Mesendoderm (in vitro differentiated cells): ENCODE measurements around the gene C3orf22.

ENCODE experiments used
- DNase-seq: peaks from one replicate; pipeline ENCODE4 v3.0.0; 2013
- H2AK5ac ChIP-seq: 2 replicates; pipeline ENCODE4 v1.6.1; 2013; ENCODE audit warnings: low read length, inconsistent platforms
- H2BK120ac ChIP-seq: 2 replicates; pipeline ENCODE4 v1.6.1; 2013; ENCODE audit warnings: low read depth, mild to moderate bottlenecking, low read length, moderate library complexity, mixed read lengths
- H2BK15ac ChIP-seq: replicated peaks from 2 replicates; pipeline ENCODE4 v1.6.1; 2013; ENCODE audit warnings: low read depth, mild to moderate bottlenecking, moderate library complexity
- H2BK5ac ChIP-seq: 2 replicates; pipeline ENCODE4 v1.6.1; 2013; ENCODE audit warnings: low read length, inconsistent platforms
- H3K18ac ChIP-seq: 2 replicates; pipeline ENCODE4 v1.6.1; 2013; ENCODE audit warnings: mild to moderate bottlenecking, low read length, mixed read lengths
- H3K23ac ChIP-seq: one replicate; pipeline ENCODE4 v1.6.1; 2013; ENCODE audit warnings: low read length
- H3K27ac ChIP-seq: 2 replicates; pipeline ENCODE4 v1.5.1; 2013; ENCODE audit warnings: low read depth, mild to moderate bottlenecking, inconsistent platforms, low read length, moderate library complexity
- H3K27me3 ChIP-seq: 2 replicates; pipeline ENCODE4 v1.6.1; 2013; ENCODE audit warnings: low read length, control low read depth, mild to moderate bottlenecking, inconsistent platforms; ENCODE audit not compliant: insufficient read depth, poor library complexity
- H3K36me3 ChIP-seq: 2 replicates; pipeline ENCODE4 v1.6.1; 2013; ENCODE audit warnings: low read length, inconsistent platforms; ENCODE audit not compliant: control insufficient read depth, insufficient read depth
- H3K4ac ChIP-seq: one replicate; pipeline ENCODE4 v1.6.1; 2013; ENCODE audit warnings: low read depth, mild to moderate bottlenecking, low read length, moderate library complexity
- H3K4me1 ChIP-seq: 2 replicates; pipeline ENCODE4 v1.6.1; 2013; ENCODE audit warnings: low read depth, low read length, inconsistent platforms; ENCODE audit not compliant: control insufficient read depth
- H3K4me2 ChIP-seq: 2 replicates; pipeline ENCODE4 v1.6.1; 2013; ENCODE audit warnings: low read length
- H3K4me3 ChIP-seq: 2 replicates; pipeline ENCODE4 v1.5.1; 2013; ENCODE audit warnings: mild to moderate bottlenecking, low read length
- H3K56ac ChIP-seq: one replicate; pipeline ENCODE4 v1.6.1; 2013; ENCODE audit warnings: low read length
- H3K79me1 ChIP-seq: 2 replicates; pipeline ENCODE4 v1.6.1; 2013; ENCODE audit warnings: low read length, inconsistent platforms
- H3K79me2 ChIP-seq: 2 replicates; pipeline ENCODE4 v1.6.1; 2013; ENCODE audit warnings: mild to moderate bottlenecking, low read length; ENCODE audit not compliant: control insufficient read depth, insufficient read depth
- H3K9ac ChIP-seq: 2 replicates; pipeline ENCODE4 v1.6.1; 2013; ENCODE audit warnings: low read length, inconsistent platforms
- H4K5ac ChIP-seq: one replicate; pipeline ENCODE4 v1.6.1; 2013; ENCODE audit warnings: low read length
- H4K8ac ChIP-seq: one replicate; pipeline ENCODE4 v1.6.1; 2013; ENCODE audit warnings: low read depth, mild to moderate bottlenecking, control low read depth, low read length, moderate library complexity
- WGBS: extraction: QIAGEN DNeasy Blood & Tissue Kit; methylation state at CpG from one replicate; pipeline ENCODE4 v1.1.7; 2013; ENCODE audit warnings: low lambda C conversion rate, missing lambda C conversion rate; ENCODE audit not compliant: insufficient coverage; ENCODE audit errors: extremely low coverage; 5-methylcytosine and 5-hydroxymethylcytosine counted together

C3orf22 gene

DNA sequence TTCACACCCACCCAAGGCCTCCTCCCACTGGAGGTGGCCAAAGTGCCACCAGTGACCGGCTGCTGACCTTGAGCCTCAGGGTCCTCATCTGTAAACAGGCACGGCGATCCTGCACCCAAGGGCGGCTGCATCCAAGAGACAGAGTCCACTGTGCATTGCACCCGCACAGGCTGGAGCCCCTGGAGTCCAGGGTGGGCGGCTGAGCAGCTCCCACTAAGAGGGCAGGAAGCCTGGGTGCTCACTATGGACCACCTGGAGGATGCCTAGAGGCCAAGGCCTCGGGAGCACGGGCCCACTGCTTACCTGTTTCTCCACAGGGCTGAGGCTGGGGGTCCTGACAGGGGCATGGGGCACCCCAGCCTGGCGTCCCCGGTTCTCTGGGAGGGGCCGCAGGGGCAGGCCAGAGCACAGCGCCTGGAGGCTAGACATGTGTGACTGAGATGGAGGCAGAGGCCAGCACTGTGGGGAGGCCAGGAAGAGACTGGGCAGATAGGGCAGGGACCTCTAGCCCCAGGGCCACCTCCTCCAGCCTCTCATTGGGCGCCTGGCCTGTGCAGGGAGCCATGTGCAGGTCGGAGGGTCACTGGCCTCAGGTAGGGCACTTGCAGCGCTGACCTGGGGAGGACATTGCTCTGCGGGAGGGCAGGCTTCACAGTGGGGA lies 41.3 kb downstream of the C3orf22 start, which contains the start of gene UROC1:
TSS of gene UROC1 (minus strand) at position 483 of the 661 bp plus-strand sequence. CDS start at position 429, 54 bp downstream.
- no peak within 1 kb of the TSS for H2BK120ac ChIP-seq
- no peaks in the 10 kb centered on the region for H3K27me3 ChIP-seq
- no peaks in the 10 kb centered on the region for H3K4me1 ChIP-seq
- H4K5ac ChIP-seq = no peak within 1 kb of the TSS
- no peaks in the 10 kb centered on the region for H3K79me2 ChIP-seq
- no peak within 1 kb of the TSS for H3K56ac ChIP-seq
- H3K27ac ChIP-seq = no peak within 1 kb of the TSS
- no peak within 1 kb of the TSS for H4K8ac ChIP-seq
- H3K23ac ChIP-seq = no peak within 1 kb of the TSS
- H3K79me1 ChIP-seq = no peaks in the 10 kb centered on the region
- no peak within 1 kb of the TSS for H2BK5ac ChIP-seq
- no peak within 1 kb of the TSS for H2BK15ac ChIP-seq
- H2AK5ac ChIP-seq = no peak within 1 kb of the TSS
- no peak within 1 kb of the TSS for H3K4me3 ChIP-seq
- no peak within 1 kb of the TSS for H3K18ac ChIP-seq
- no peak within 1 kb of the TSS for H3K4me2 ChIP-seq
- no CpG with 5 or more reads among the region's 16 CpGs for whole genome bisulfite sequencing
- no peak for DNase-seq
- H3K4ac ChIP-seq = no peak within 1 kb of the TSS
- H3K9ac ChIP-seq = no peak within 1 kb of the TSS
- H3K36me3 ChIP-seq = no peaks in the 10 kb centered on the region

DNA sequence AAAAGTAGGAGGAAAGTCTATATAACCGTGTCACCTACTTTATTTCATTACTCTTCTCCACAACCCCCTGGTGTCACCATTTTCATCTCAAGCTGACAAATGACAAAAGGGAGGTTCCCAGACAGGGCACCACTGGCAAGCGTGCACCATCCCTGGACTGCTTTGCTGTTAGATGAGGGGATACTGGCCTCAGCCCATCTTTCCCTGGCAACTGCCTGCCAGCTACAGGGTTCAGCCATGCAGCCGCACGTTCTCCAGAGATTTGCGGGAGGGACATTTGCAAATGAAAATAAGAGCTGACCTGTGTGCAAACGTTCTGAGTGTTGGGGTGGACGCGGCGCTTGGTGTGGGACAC lies 41.8 kb downstream of the C3orf22 start:
- Histone ChIP-seq H3K36me3 (no peaks in the 10 kb centered on the region), H3K79me2 (no peaks in the 10 kb centered on the region), H3K4me2 (no peak overlapping the region), H3K9ac (no peak overlapping the region), H3K4me1 (no peaks in the 10 kb centered on the region), H4K8ac (no peak overlapping the region), H2AK5ac (no peak overlapping the region), H2BK15ac (no peak overlapping the region), H3K56ac (no peak overlapping the region), H2BK5ac (no peak overlapping the region), H3K27ac (no peak overlapping the region), H3K4me3 (no peak overlapping the region), H3K18ac (no peak overlapping the region), H3K4ac (no peak overlapping the region), H3K79me1 (no peaks in the 10 kb centered on the region), H4K5ac (no peak overlapping the region), H3K27me3 (no peaks in the 10 kb centered on the region), H3K23ac (no peak overlapping the region), H2BK120ac (no peak overlapping the region)
- DNase-seq = no peak
- no CpG with 5 or more reads among the region's 9 CpGs for WGBS

DNA sequence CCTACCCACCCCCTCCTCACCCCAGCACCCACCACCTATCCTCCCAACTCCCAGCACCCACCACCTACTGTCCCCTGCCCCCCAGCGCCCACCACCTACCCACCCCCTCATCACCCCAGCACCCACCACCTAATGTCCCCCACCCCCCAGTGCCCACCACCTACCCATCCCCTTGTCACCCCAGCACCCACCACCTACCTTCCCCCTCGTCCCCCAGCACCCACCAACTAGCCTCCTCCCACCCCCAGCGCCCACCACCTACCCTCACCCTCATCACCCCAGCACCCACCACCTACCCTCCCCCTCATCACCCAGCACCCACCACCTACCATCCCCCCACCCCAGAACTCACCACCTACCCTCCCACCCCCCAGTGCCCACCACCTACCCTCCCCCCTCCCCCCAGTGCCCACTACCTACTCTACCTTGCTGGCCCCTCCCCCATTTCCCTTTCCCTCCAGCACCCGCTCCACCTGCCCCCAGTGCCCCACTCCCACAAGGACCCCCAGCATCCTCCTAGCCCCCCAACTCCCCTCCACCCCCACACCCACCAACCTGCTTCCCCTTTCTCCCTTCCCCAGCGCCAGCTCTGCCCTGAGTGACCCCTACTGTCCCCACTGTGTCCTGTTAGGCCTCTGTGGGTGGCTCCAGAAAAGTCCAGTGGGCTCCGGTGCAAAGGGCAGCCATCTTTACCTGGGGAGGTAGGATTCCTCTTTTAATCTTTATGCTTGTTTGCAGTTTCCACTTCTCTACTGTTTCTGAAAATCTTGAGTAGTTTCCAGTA lies 42.4 kb downstream of the C3orf22 start:
- WGBS = no CpG with 5 or more reads among the region's 6 CpGs
- no peak overlapping the region for H3K56ac ChIP-seq
- H2BK15ac ChIP-seq = no peak overlapping the region
- no peaks in the 10 kb centered on the region for H3K4me1 ChIP-seq
- no peaks in the 10 kb centered on the region for H3K79me2 ChIP-seq
- H3K4me2 ChIP-seq = no peak overlapping the region
- H2BK5ac ChIP-seq = no peak overlapping the region
- no peaks in the 10 kb centered on the region for H3K27me3 ChIP-seq
- no peak overlapping the region for H3K9ac ChIP-seq
- H2AK5ac ChIP-seq = no peak overlapping the region
- no peak overlapping the region for H3K18ac ChIP-seq
- H3K4ac ChIP-seq = no peak overlapping the region
- no peaks in the 10 kb centered on the region for H3K79me1 ChIP-seq
- DNase-seq = no peak
- no peak overlapping the region for H4K5ac ChIP-seq
- H3K23ac ChIP-seq = no peak overlapping the region
- no peaks in the 10 kb centered on the region for H3K36me3 ChIP-seq
- H3K27ac ChIP-seq = no peak overlapping the region
- H3K4me3 ChIP-seq = no peak overlapping the region
- no peak overlapping the region for H4K8ac ChIP-seq
- no peak overlapping the region for H2BK120ac ChIP-seq

DNA sequence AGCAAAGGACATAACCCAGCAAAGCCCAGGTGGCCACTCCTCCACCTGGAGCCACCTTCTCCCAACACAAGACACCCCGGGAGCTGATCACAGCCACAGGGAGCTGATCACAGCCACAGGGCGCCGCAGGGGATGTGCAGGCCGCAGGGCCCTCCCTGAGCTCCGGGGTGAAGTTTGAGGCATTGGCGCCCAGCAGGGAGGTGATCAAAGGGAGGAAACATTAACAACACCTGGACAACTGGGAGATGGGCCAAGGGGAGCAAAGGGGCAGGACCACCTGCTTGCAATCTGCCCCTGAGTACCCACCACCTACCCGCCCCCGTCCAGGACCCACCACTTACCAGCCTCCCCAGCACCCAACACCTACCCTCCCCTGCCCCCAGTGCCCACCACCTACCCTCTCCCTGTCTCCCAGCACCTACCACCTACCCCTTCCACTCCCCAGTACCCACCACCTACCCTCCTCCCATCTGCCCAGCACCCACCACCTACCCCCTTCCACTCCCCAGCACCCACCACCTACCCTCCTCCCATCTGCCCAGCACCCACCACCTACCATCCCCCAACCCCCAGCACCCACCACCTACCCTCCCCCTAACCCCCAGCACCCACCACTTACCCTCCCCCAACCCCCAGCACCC lies 43.5 kb downstream of the C3orf22 start:
- Histone ChIP-seq H4K8ac (no peak overlapping the region), H2BK5ac (no peak overlapping the region), H3K18ac (no peak overlapping the region), H3K79me1 (no peaks in the 10 kb centered on the region), H4K5ac (no peak overlapping the region), H3K27me3 (no peaks in the 10 kb centered on the region), H2BK15ac (no peak overlapping the region), H3K4me1 (no peaks in the 10 kb centered on the region), H3K23ac (no peak overlapping the region), H3K36me3 (no peaks in the 10 kb centered on the region), H3K27ac (no peak overlapping the region), H3K79me2 (no peaks in the 10 kb centered on the region), H3K4me2 (no peak overlapping the region), H2BK120ac (no peak overlapping the region), H3K4me3 (no peak overlapping the region), H3K9ac (no peak overlapping the region), H3K56ac (no peak overlapping the region), H2AK5ac (no peak overlapping the region), H3K4ac (no peak overlapping the region)
- WGBS = no CpG with 5 or more reads among the region's 8 CpGs
- DNase-seq = no peak

DNA sequence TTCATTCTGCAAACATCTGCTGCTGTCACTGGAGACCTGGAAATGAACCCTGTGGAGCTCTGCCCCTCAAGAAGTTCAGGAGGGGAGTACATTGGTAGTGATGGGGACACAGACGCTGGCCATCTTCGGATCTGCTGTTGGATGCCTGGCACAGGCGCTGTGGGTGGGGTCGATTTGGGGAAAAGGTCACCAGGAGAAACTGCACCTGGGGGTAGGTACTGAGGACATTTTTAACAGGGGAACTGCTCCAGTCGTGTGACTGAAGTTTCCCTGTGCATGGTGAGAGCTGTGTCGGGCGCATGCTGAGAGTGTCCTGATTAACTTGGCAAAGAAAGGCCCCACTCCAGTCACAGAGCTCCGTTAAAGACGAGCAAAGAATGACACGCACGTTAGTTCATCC lies 44.6 kb downstream of the C3orf22 start:
- H4K8ac ChIP-seq = no peak overlapping the region
- no peaks in the 10 kb centered on the region for H3K27me3 ChIP-seq
- no peak overlapping the region for H4K5ac ChIP-seq
- WGBS = no CpG with 5 or more reads among the region's 11 CpGs
- H2BK15ac ChIP-seq = no peak overlapping the region
- DNase-seq = no peak
- H2BK120ac ChIP-seq = no peak overlapping the region
- H3K23ac ChIP-seq = no peak overlapping the region
- no peaks in the 10 kb centered on the region for H3K79me1 ChIP-seq
- no peak overlapping the region for H3K4me2 ChIP-seq
- no peak overlapping the region for H3K18ac ChIP-seq
- no peak overlapping the region for H3K4me3 ChIP-seq
- H2AK5ac ChIP-seq = no peak overlapping the region
- H3K56ac ChIP-seq = no peak overlapping the region
- H3K36me3 ChIP-seq = no peaks in the 10 kb centered on the region
- no peak overlapping the region for H3K27ac ChIP-seq
- H3K4ac ChIP-seq = no peak overlapping the region
- H3K79me2 ChIP-seq = no peaks in the 10 kb centered on the region
- no peaks in the 10 kb centered on the region for H3K4me1 ChIP-seq
- H3K9ac ChIP-seq = no peak overlapping the region
- H2BK5ac ChIP-seq = no peak overlapping the region
